HG03378 (cell line): ENCODE data around the gene PPARA.
"Not testable (repeated sequence)": the region's sequence is repeated elsewhere in the genome, so short reads cannot be mapped to it uniquely, and the experiment has no call there.

ENCODE experiments used
- ATAC-seq: cut with Tn5 transposase; IDR thresholded peaks from one replicate; pipeline ENCODE4 v1.9.1; 2021; ENCODE audit warnings: mild to moderate bottlenecking, moderate library complexity; ENCODE audit not compliant: unreplicated experiment

The PPARA gene

GRCh38 chr22:46240506-46240905 is 90.2 kb downstream of the PPARA start:
- no peak for ATAC-seq

GRCh38 chr22:46240907-46241306 is 90.6 kb downstream of the PPARA start:
- no peak for ATAC-seq

GRCh38 chr22:46241396-46242007 is 91.2 kb downstream of the PPARA start:
- ATAC-seq = no peak

GRCh38 chr22:46242076-46242475 is 91.8 kb downstream of the PPARA start:
- no peak for ATAC-seq

- no peak for ATAC-seq
Measured at GRCh38 chr22:46244771-46245170, 94.4 kb downstream of the PPARA start.

- no peak for ATAC-seq
Measured at GRCh38 chr22:46245511-46245910, 95.2 kb downstream of the PPARA start.

- ATAC-seq = no peak
Measured at GRCh38 chr22:46246178-46246577, 95.9 kb downstream of the PPARA start.

GRCh38 chr22:46247443-46247975 is 97.2 kb downstream of the PPARA start:
- no peak for ATAC-seq

- peak; percentile 61 for ATAC-seq
Measured at GRCh38 chr22:46250035-46250782, 99.9 kb downstream of the PPARA start, which contains the start of gene CDPF1. TSS of gene CDPF1 (minus strand) at chr22:46250293. CDS start at chr22:46248284, 2,009 bp downstream.

GRCh38 chr22:46250783-46251125 is 100.4 kb downstream of the PPARA start:
- no peak for ATAC-seq

GRCh38 chr22:46251266-46251665 is 100.9 kb downstream of the PPARA start:
- no peak for ATAC-seq

- ATAC-seq = no peak
Measured at GRCh38 chr22:46251816-46252380, 101.6 kb downstream of the PPARA start.

GRCh38 chr22:46256358-46256958 is 106.1 kb downstream of the PPARA start:
- no peak for ATAC-seq

GRCh38 chr22:46259374-46259773 is 109.0 kb downstream of the PPARA start:
- no peak for ATAC-seq

GRCh38 chr22:46260038-46260437 is 109.7 kb downstream of the PPARA start:
- no peak for ATAC-seq

GRCh38 chr22:46262449-46263215 is 112.3 kb downstream of the PPARA start:
- ATAC-seq = no peak

GRCh38 chr22:46263216-46263590 is 112.9 kb downstream of the PPARA start, which contains the start of gene PKDREJ:
TSS of gene PKDREJ (minus strand) at chr22:46263343. CDS start at chr22:46263322, 21 bp downstream.
- ATAC-seq = no peak

GRCh38 chr22:46264520-46264919 is 114.2 kb downstream of the PPARA start:
- ATAC-seq = not testable (repeated sequence)

GRCh38 chr22:46265627-46266026 is 115.3 kb downstream of the PPARA start:
- not testable (repeated sequence) for ATAC-seq

GRCh38 chr22:46267431-46268279 is 117.3 kb downstream of the PPARA start, which contains the start of gene TTC38:
TSS of gene TTC38 (plus strand) at chr22:46268008. CDS start at chr22:46268040, 32 bp downstream.
- no peak for ATAC-seq
